ENCODE measurements around the gene SP140.

The SP140 gene

GRCh38 chr2:230317366-230317765, 91.8 kb downstream of the SP140 start:
- no peak for DNase-seq (ENCODE audit: low read depth)
- TF ChIP-seq CTCF (IDR thresholded peaks at IDR 0.05; ENCODE audit: insufficient read depth, low read depth, low read length, missing control alignments) = no peak

GRCh38 chr2:230318190-230319121, 92.9 kb downstream of the SP140 start:
- H3K4me3 ChIP-seq (ENCODE audit: low read depth, low read length) = no peak overlapping the region
- peak; percentile 72 for DNase-seq (ENCODE audit: low read depth)
- TF ChIP-seq CTCF (IDR thresholded peaks at IDR 0.05; ENCODE audit: insufficient read depth, low read depth, low read length, missing control alignments) = no peak

More at GRCh38 chr2:230317366-230317765, 91.8 kb downstream of the SP140 start:
- H3K4me3 ChIP-seq (ENCODE audit: low read depth, low read length) = no peak overlapping the region

- no peak overlapping the region for H3K4me3 ChIP-seq (ENCODE audit: low read depth, low read length)
- no peak for TF ChIP-seq CTCF (IDR thresholded peaks at IDR 0.05; ENCODE audit: insufficient read depth, low read depth, low read length, missing control alignments)
- DNase-seq (ENCODE audit: low read depth) = peak; percentile 90
Observed at GRCh38 chr2:230319211-230319862, 93.8 kb downstream of the SP140 start.

- TF ChIP-seq CTCF (IDR thresholded peaks at IDR 0.05; ENCODE audit: insufficient read depth, low read depth, low read length, missing control alignments) = no peak
- DNase-seq (ENCODE audit: low read depth) = no peak
Observed at GRCh38 chr2:230321031-230321430, 95.5 kb downstream of the SP140 start.

GRCh38 chr2:230322561-230323384, 97.2 kb downstream of the SP140 start:
- TF ChIP-seq CTCF (IDR thresholded peaks at IDR 0.05; ENCODE audit: insufficient read depth, low read depth, low read length, missing control alignments) = no peak
- no peak overlapping the region for H3K4me3 ChIP-seq (ENCODE audit: low read depth, low read length)
- DNase-seq (ENCODE audit: low read depth) = no peak

More at GRCh38 chr2:230321031-230321430, 95.5 kb downstream of the SP140 start:
- H3K4me3 ChIP-seq (ENCODE audit: low read depth, low read length) = no peak overlapping the region

- TF ChIP-seq CTCF (IDR thresholded peaks at IDR 0.05; ENCODE audit: insufficient read depth, low read depth, low read length, missing control alignments) = peak; percentile 40
- DNase-seq (ENCODE audit: low read depth) = no peak
- H3K4me3 ChIP-seq (ENCODE audit: low read depth, low read length) = no peak overlapping the region
Observed at GRCh38 chr2:230323385-230324106, 98.0 kb downstream of the SP140 start.
